Small intestine (tissue), 7 donors: ENCODE measurements around the gene RHOA. TPM values are rescaled to one million over a fixed set of nuclear protein-coding genes. Genes with fewer than 3 reads are reported as not detected.
"Not testable (repeated sequence)": the region's sequence is repeated elsewhere in the genome, so short reads cannot be mapped to it uniquely, and the experiment has no call there.

Source experiments
- DNase-seq, 2 donors: peaks; one replicate each; pipeline versions ENCODE4 v3.0.0 to v3.0.0-alpha.2; 2013
- FAIRE-seq: peaks from 2 replicates; lab custom pipeline; 2012; peaks lifted over from hg19 to GRCh38; lab: Jason Lieb, UNC
- H3K27ac ChIP-seq, 3 donors: one replicate each; pipeline ENCODE4 v1.5.1; 2013; ENCODE audit warnings: low read length in 2 of 3, mild to moderate bottlenecking in 2 of 3, control low read depth in 1 of 3, inconsistent platforms in 1 of 3, low read depth in 1 of 3, moderate library complexity in 1 of 3
- H3K27me3 ChIP-seq, 3 donors: one replicate each; pipeline ENCODE4 v1.6.1; 2013; ENCODE audit warnings: low read length in 3 of 3, inconsistent platforms in 1 of 3; ENCODE audit not compliant: control insufficient read depth in 3 of 3, insufficient read depth in 3 of 3
- H3K36me3 ChIP-seq, 3 donors: one replicate each; pipeline ENCODE4 v1.6.1; 2013; ENCODE audit warnings: low read length in 3 of 3, inconsistent platforms in 1 of 3, low read depth in 1 of 3, mild to moderate bottlenecking in 1 of 3, moderate library complexity in 1 of 3; ENCODE audit not compliant: control insufficient read depth in 3 of 3, insufficient read depth in 2 of 3
- H3K4me1 ChIP-seq, 3 donors: one replicate each; pipeline ENCODE4 v1.6.1; 2013; ENCODE audit warnings: low read length in 2 of 3, inconsistent platforms in 1 of 3, low read depth in 1 of 3, mild to moderate bottlenecking in 1 of 3, moderate library complexity in 1 of 3; ENCODE audit not compliant: control insufficient read depth in 3 of 3, insufficient read depth in 2 of 3
- H3K4me3 ChIP-seq, 3 donors: one replicate each; pipeline ENCODE4 v1.5.1; 2013; ENCODE audit warnings: low read length in 3 of 3, control low read depth in 1 of 3, inconsistent platforms in 1 of 3, low read depth in 1 of 3, mild to moderate bottlenecking in 1 of 3, moderate library complexity in 1 of 3
- H3K9me3 ChIP-seq, 2 donors: one replicate each; pipeline ENCODE4 v1.6.1; 2013; ENCODE audit warnings: low read depth in 1 of 2, low read length in 1 of 2; ENCODE audit not compliant: control insufficient read depth in 2 of 2, insufficient read depth in 1 of 2
- WGBS, 3 donors: extraction: QIAGEN DNeasy Blood & Tissue Kit; methylation state at CpG; one replicate each; pipeline ENCODE4 v1.1.7; 2013; 5-methylcytosine and 5-hydroxymethylcytosine counted together
- polyA plus RNA-seq, 4 donors: library from polyadenylated mRNA; stranded (reverse) in 3 of 4; unstranded in 1 of 4; fragments of 200-250 nt in 3 of 4; fragments of 120-200 nt in 1 of 4; gene quantifications; one replicate each; pipeline versions ENCODE4 v1.2.1 to v1.2.3, GENCODE V29; 2013
- donor health status: healthy with polysubstance abuse.
- donor health status: control.
- donor health status: control.
- donor health status: Bipolar disorder and iron deficiency.
- donor health status: healthy.

The RHOA gene
- polyA plus RNA-seq, 4 donors = 309 to 371 (median 362) TPM

GRCh38 chr3:49352890-49353421 lies 58.8 kb downstream of the RHOA start:
- FAIRE-seq (no peak), DNase-seq (no peak)
- Histone ChIP-seq H3K36me3 (peaks cover 0 to 24% (median 0%) of the 10 kb centered on the region in 3 donors), H3K9me3 (no peaks in the 10 kb centered on the region), H3K27me3 (no peaks in the 10 kb centered on the region), H3K4me3 (no peak overlapping the region), H3K4me1 (peaks cover 0 to 40% (median 10%) of the 10 kb centered on the region in 3 donors), H3K27ac (peak overlapping the region in 1 of 3 donors; percentile 81)
- 83 to 91% (median 88%) methylated on average over 5 of the region's 5 CpGs for WGBS, 3 donors

GRCh38 chr3:49352281-49352680 lies 59.5 kb downstream of the RHOA start:
- no peak for FAIRE-seq
- no peak overlapping the region for H3K4me3 ChIP-seq
- peak overlapping the region in 2 of 3 donors; percentile 81 to 90 for H3K27ac ChIP-seq
- 79 to 81% (median 80%) methylated on average over 2 of the region's 2 CpGs for WGBS, 3 donors
- H3K4me1 ChIP-seq = peaks cover 0 to 40% (median 10%) of the 10 kb centered on the region in 3 donors
- peaks cover 0 to 24% (median 0%) of the 10 kb centered on the region in 3 donors for H3K36me3 ChIP-seq
- no peaks in the 10 kb centered on the region for H3K9me3 ChIP-seq
- DNase-seq = no peak
- no peaks in the 10 kb centered on the region for H3K27me3 ChIP-seq

GRCh38 chr3:49351521-49352011 lies 60.2 kb downstream of the RHOA start:
- 7 to 17% (median 16%) methylated on average over 1 of the region's 1 CpG for WGBS, 3 donors

GRCh38 chr3:49349348-49350114 lies 62.2 kb downstream of the RHOA start:
- H3K4me3 ChIP-seq = no peak overlapping the region
- peak; percentile 72 to 79 for DNase-seq
- FAIRE-seq = no peak

More at GRCh38 chr3:49351521-49352011, 60.2 kb downstream of the RHOA start:
- Histone ChIP-seq H3K27ac (peak overlapping the region; percentile 41 to 90 (median 81)), H3K4me3 (no peak overlapping the region), H3K36me3 (peaks cover 0 to 17% (median 0%) of the 10 kb centered on the region in 3 donors), H3K4me1 (peaks cover 0 to 39% (median 9%) of the 10 kb centered on the region in 3 donors), H3K9me3 (no peaks in the 10 kb centered on the region), H3K27me3 (no peaks in the 10 kb centered on the region)
- FAIRE-seq = no peak
- DNase-seq = peak in 1 of 2 donors; percentile 29

GRCh38 chr3:49348361-49348760 lies 63.4 kb downstream of the RHOA start:
- peaks cover 0 to 35% (median 5%) of the 10 kb centered on the region in 3 donors for H3K4me1 ChIP-seq
- not testable (repeated sequence) for DNase-seq, FAIRE-seq, H3K36me3 ChIP-seq, H3K9me3 ChIP-seq, H3K27me3 ChIP-seq, H3K4me3 ChIP-seq
- H3K27ac ChIP-seq = peak overlapping the region in 1 of 3 donors; percentile 90
- WGBS, 3 donors = 91 to 95% (median 91%) methylated on average over 12 of the region's 12 CpGs

More at GRCh38 chr3:49349348-49350114, 62.2 kb downstream of the RHOA start:
- Histone ChIP-seq H3K36me3 (peaks cover 0 to under 1% (median 0%) of the 10 kb centered on the region in 3 donors), H3K4me1 (peaks cover 0 to 35% (median 5%) of the 10 kb centered on the region in 3 donors), H3K9me3 (no peaks in the 10 kb centered on the region), H3K27ac (peak overlapping the region; percentile 66 to 90 (median 80)), H3K27me3 (no peaks in the 10 kb centered on the region)
- WGBS, 3 donors = 35 to 52% (median 44%) methylated on average over 3 of the region's 3 CpGs

- H3K27me3 ChIP-seq = no peaks in the 10 kb centered on the region
- H3K36me3 ChIP-seq = no peaks in the 10 kb centered on the region
- peaks cover 0 to 35% (median 4%) of the 10 kb centered on the region in 3 donors for H3K4me1 ChIP-seq
- FAIRE-seq (no peak), DNase-seq (no peak)
- peak overlapping the region in 1 of 3 donors; percentile 58 for H3K27ac ChIP-seq
- H3K9me3 ChIP-seq = no peaks in the 10 kb centered on the region
- no peak overlapping the region for H3K4me3 ChIP-seq
- WGBS, 3 donors = 65 to 84% (median 80%) methylated on average over 6 of the region's 6 CpGs
Observed at GRCh38 chr3:49346797-49347251, 65.0 kb downstream of the RHOA start.

GRCh38 chr3:49343163-49343562 lies 68.6 kb downstream of the RHOA start:
- peak overlapping the region in 1 of 3 donors; percentile 34 for H3K27ac ChIP-seq
- H3K4me1 ChIP-seq = peaks cover 2 to 12% (median 6%) of the 10 kb centered on the region in 3 donors
- no peaks in the 10 kb centered on the region for H3K27me3 ChIP-seq
- H3K36me3 ChIP-seq = no peaks in the 10 kb centered on the region
- FAIRE-seq (no peak), DNase-seq (no peak)
- no peak overlapping the region for H3K4me3 ChIP-seq
- WGBS, 3 donors = 78 to 96% (median 84%) methylated on average over 3 of the region's 3 CpGs
- H3K9me3 ChIP-seq = no peaks in the 10 kb centered on the region

- no peak for FAIRE-seq
- no peaks in the 10 kb centered on the region for H3K27me3 ChIP-seq
- peak overlapping the region in 1 of 3 donors; percentile 99 for H3K27ac ChIP-seq
- peaks cover 2 to 12% (median 6%) of the 10 kb centered on the region in 3 donors for H3K4me1 ChIP-seq
- no peak for DNase-seq
- no peaks in the 10 kb centered on the region for H3K9me3 ChIP-seq
- WGBS, 3 donors = 89 to 96% (median 95%) methylated on average over 6 of the region's 6 CpGs
- no peak overlapping the region for H3K4me3 ChIP-seq
- H3K36me3 ChIP-seq = peaks cover 0 to 5% (median 0%) of the 10 kb centered on the region in 3 donors
Observed at GRCh38 chr3:49341996-49342395, 69.8 kb downstream of the RHOA start.
